Smooth muscle cell (in vitro differentiated cells): ENCODE data around the gene RAPGEF2. TPM values are rescaled to one million over a fixed set of nuclear protein-coding genes. Genes with fewer than 3 reads are reported as not detected.

Source experiments
- microRNA-seq: library from miRNA; unstranded; fragments of <30 nt; microRNA quantifications from one replicate; pipeline ENCODE4, GENCODE V29; 2016; ENCODE audit warnings: borderline number of aligned reads
- polyA plus RNA-seq: library from polyadenylated mRNA; unstranded; fragments of >200 nt; fragmentation: Nextera tagmentation; extraction: Ambion mirVana; gene quantifications from 2 replicates; pipeline ENCODE4 v1.2.1, GENCODE V29; 2016
- small RNA-seq: library from RNA; depleted of rRNA; stranded (forward); fragments of <200 nt; gene quantifications from one replicate; pipeline ENCODE3, GENCODE V24; 2014
- total RNA-seq: library from RNA; depleted of rRNA; stranded (reverse); fragments of >200 nt; gene quantifications from 2 replicates; pipeline ENCODE4 v1.2.3, GENCODE V29; 2014

Gene RAPGEF2
- total and polyA plus RNA-seq, 2 experiments from 2014 or later = 7.4 to 44.7 TPM

Small RNAs within 50 kb of the gene (microRNA-seq; reads per million reads assigned to microRNA genes)
- not detected for gene MIR3688-1
- gene MIR3688-2 = not detected

Small RNAs within 50 kb of the gene (small RNA-seq; reads per million reads assigned to genes)
- 0.08 reads per million for gene AC074344.1
- gene MIR3688-1 = not detected
- not detected for gene RF00019
